ENCODE data around the gene ATP5F1D. TPM values are rescaled to one million over a fixed set of nuclear protein-coding genes. Genes with fewer than 3 reads are reported as not detected.

The ATP5F1D gene
- total RNA-seq, 1 donor from 2014 or later, result 28.9 TPM

DNA sequence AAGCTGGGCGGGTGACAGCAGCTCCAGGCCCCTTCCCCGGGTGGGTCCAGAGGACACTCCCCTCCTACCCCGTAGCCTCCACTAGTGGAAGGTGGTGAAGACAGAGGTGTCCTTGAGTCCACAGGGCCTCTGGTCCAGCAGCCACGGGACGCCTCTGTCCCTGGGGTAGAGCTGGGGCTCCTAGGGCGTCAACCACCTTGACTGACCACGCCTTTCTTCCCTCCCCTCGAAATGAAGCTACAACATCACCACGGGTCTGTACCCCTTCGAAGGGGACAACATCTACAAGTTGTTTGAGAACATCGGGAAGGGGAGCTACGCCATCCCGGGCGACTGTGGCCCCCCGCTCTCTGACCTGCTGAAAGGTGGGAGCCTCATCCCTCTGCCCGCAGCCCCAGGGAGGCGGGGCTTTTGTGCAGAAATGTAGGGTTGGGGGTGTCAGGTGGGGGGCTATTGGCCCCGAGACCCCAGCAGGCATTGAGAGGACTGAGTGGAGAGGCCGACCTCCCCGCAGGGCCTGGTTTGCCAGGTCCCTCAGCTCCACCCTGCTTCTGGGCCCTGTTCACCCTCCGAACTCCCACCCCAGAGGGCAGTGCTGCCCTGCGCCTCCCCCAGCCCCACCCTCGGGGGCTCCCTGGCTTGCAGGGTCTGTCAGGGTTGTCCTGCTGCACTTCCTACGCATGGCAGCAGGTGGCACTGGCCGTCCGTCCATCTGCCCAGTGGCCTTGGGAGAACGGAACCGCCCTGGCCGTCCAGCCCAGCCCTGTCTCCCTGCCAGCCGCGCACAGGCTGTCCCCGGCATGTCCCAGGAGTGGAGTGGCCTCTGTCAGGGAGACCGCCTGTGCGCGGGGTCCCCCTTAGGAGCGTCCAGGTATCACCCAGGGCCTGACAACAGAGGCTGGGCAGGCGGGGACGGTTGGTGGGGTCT lies 20.3 kb upstream of the ATP5F1D start:
- no peak for DNase-seq (ENCODE audit: low read depth, low spot score)

GRCh38 chr19:1221904-1222255 lies 19.7 kb upstream of the ATP5F1D start:
- no peak for DNase-seq (ENCODE audit: low read depth, low spot score)

- DNase-seq (ENCODE audit: low read depth, low spot score), result no peak
Observed at GRCh38 chr19:1222394-1222793, 19.2 kb upstream of the ATP5F1D start.

GRCh38 chr19:1223018-1223855 lies 18.3 kb upstream of the ATP5F1D start:
- DNase-seq (ENCODE audit: low read depth, low spot score), result no peak

- DNase-seq (ENCODE audit: low read depth, low spot score), result no peak
Observed at GRCh38 chr19:1224047-1224825, 17.3 kb upstream of the ATP5F1D start.

DNA sequence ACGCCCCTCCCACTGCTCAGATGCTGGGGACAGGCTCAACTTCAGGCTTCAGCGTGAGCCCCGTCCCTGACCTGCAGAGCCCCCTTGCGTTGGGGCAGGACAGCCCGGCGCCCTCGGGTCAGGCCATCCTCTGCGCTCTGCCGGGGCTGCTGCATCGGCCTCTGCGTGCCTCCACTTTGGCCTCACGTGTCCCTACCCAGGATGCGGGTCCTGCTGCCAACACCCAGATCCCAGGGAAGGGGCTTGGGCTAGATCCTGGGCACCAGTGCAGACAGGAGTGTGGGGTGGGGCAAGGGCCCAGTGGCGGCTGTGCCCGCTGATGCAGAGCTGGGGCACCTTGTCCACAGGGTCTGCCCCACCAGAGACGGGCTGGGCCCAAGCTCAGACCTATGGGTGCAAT lies 16.7 kb upstream of the ATP5F1D start:
- no peak for DNase-seq (ENCODE audit: low read depth, low spot score)

GRCh38 chr19:1225440-1226226 lies 15.9 kb upstream of the ATP5F1D start:
- DNase-seq (ENCODE audit: low read depth, low spot score), result no peak

- no peak for DNase-seq (ENCODE audit: low read depth, low spot score)
Observed at GRCh38 chr19:1226227-1226518, 15.4 kb upstream of the ATP5F1D start.

DNA sequence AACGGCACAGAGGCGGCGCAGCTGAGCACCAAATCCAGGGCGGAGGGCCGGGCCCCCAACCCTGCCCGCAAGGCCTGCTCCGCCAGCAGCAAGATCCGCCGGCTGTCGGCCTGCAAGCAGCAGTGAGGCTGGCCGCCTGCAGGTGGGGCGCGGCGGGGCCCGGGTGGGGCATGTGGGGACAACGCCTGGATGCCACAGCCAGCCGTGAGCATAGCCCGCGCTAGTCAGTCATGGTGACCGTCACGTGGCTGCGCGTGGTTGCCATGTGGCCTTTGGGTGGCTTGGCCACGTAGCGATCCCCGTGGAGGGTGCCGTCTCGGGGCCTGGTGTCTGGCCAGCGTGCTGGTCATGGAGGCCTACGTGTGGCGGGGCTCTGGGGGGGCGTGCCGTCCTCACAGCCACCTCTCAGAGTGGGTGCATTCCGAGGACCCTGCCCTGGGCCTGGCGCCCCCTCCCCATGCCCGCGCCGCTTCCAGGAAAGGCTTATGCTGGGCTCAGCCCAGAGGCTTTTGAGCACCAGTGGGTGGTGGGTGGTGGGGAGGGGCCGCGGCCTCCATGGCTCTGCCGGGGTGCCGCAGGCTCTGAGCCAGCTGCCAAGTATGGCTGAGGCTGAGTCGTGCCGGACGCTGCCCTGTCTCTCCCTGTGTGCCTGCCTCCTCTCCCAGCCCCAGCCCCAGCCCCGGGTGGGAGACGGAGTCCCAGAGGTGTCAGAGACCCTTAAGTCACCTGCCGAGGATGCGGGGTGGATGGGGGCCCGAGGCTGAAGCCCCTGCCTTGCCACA lies 14.8 kb upstream of the ATP5F1D start:
- no peak for DNase-seq (ENCODE audit: low read depth, low spot score)

GRCh38 chr19:1227304-1228054 lies 14.1 kb upstream of the ATP5F1D start:
- DNase-seq (ENCODE audit: low read depth, low spot score), result no peak

- no peak for DNase-seq (ENCODE audit: low read depth, low spot score)
Observed at GRCh38 chr19:1228161-1228957, 13.2 kb upstream of the ATP5F1D start.

DNA sequence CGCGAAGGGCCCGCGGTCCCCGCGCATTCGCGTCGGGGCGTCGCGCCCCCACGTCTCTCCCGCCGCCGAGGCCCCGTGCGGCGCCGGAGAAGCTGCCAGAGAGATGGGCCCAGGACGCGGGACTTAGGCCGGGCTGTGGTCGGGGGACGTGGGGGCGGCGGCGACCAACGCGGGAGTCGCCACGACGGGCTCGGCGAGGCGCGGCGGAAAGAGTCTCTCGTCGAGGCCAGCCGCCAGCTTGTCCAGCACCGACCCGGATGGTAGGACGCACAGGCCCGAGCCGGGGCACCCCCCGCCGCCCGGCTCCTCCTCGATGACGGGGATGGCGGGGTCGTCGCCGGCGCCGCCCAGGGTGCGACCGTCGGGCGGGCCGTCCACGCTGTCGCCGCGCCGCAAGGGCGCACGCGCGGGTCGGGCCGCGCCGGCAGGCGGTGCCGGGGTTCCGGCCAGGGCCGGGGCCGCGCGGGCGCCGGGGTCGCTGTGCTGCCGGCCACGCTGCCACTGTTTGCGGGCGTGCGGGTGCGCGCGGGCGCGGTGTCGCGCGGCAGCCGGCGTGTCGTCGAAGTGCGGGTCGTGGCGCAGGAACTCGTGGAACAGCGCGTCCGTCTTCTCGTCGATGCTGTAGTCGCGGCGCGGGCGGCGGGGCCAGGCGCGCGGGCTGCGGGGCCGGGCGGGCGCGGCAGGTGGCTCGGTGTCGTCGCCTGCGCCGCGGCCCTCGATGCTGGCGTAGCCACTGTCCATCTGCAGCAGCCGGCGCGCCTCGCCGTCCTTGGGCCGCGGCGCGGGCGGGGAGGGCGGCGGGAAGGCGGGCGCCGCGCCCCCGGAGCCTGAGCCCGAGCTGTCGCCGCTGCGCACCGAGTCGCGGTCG lies 12.3 kb upstream of the ATP5F1D start:
- DNase-seq (ENCODE audit: low read depth, low spot score), result no peak

GRCh38 chr19:1229924-1230782 lies 11.4 kb upstream of the ATP5F1D start:
- DNase-seq (ENCODE audit: low read depth, low spot score), result no peak

- DNase-seq (ENCODE audit: low read depth, low spot score), result no peak
Observed at GRCh38 chr19:1230783-1231489, 10.6 kb upstream of the ATP5F1D start.

DNA sequence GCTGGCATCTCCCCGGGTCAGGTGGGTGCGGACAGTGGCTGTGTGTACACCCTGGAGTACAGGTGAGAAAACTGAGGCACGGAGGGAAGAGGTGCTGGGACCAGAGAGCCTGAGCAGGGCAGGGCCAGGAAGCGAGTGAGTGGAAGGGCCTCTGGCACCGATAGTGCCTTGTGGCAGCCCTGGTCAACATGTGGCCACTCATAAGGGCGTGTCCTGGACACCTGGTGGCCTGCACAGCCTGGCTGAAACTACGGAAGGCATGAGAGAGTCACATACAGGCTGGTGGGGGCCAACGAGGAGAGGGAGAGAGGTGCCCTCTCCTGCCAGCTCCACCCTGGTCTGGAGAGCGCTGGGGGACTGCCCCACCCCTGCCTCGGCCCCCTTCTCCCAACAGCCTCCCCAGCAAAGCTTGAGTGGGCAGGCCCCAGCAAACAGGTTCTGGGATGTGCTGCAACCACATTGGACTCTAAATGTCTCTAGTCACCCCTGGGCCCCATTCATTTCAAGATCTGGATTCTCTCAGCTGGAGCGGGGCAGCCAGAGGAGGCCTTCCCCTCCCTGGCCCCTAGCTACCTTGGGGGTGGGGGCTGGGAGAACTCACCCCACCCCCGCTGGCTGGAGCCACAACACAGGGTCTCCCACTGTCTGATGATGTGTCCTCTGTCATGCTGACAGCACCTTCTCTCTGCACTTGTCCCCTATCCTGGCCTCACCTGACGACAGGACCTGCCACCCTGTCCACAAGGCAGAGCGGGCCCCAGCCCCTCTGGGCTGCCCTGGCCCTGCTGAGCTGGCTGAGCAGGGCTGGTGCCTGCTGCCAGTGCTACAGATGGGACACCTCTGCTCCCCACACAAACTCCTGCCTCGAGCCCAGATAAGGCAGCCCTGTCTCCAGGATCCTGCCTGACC lies 9.6 kb upstream of the ATP5F1D start:
- no peak for DNase-seq (ENCODE audit: low read depth, low spot score)

Measured in pulmonary artery endothelial cell (primary cell).